HCT116 (cell line): ENCODE data around the gene SH3TC2. TPM values are rescaled to one million over a fixed set of nuclear protein-coding genes. Genes with fewer than 3 reads are reported as not detected.

Experiments
- ATAC-seq: fragments of 200-7000 bp; cut with Tn5 transposase; 2 replicates; pipeline ENCODE4 v1.9.1; 2020; ENCODE audit warnings: mild to moderate bottlenecking, moderate library complexity
- BruUV-seq: library from RNA; stranded (reverse); fragments of 400-500 nt; replicated peaks from 2 replicates; lab custom pipeline; 2021; lab: Mats Ljungman, UMichigan
- CTCF ChIA-PET: fragments of 300-600 bp; sonication (Branson Sonifier 250); formaldehyde crosslinking; loops from one replicate; lab custom pipeline; 2021; ENCODE audit warnings: antibody characterized with exemption; lab: Charles Lee
- POLR2A ChIA-PET: fragments of 300-600, 350-600 bp; sonication (Branson Sonifier 250); formaldehyde crosslinking; loops from one replicate; lab custom pipeline; 2021; ENCODE audit warnings: antibody characterized with exemption; lab: Charles Lee
- RAD21 ChIA-PET, 2 experiments: fragments of 300-600 bp; sonication (Branson Sonifier 250); formaldehyde crosslinking; loops; one replicate each; lab custom pipeline; 2023; ENCODE audit warnings: low total read pairs in 2 of 2; ENCODE audit not compliant: uncharacterized antibody in 2 of 2, unreplicated experiment in 2 of 2, low non-redundant PET in 1 of 2; lab: Charles Lee
- DNase-seq: peaks from one replicate; pipeline ENCODE4 v3.0.0-alpha.2; 2010; ENCODE audit warnings: low read depth, low spot score
- H2AFZ ChIP-seq: fragments of 200-600 bp; shearing (Covaris generic), sonication (generic); 2 replicates; pipeline ENCODE4 v1.6.1; 2017; ENCODE audit warnings: low read depth, mixed run types, mixed read lengths, antibody characterized with exemption, low read length; ENCODE audit not compliant: poor library complexity, severe bottlenecking
- H3K27ac ChIP-seq: 2 replicates; pipeline ENCODE4 v1.5.1; 2012; ENCODE audit warnings: low read depth, low read length
- H3K27me3 ChIP-seq: fragments of 200-600 bp; sonication (generic); 2 replicates; pipeline ENCODE4 v1.6.1; 2016; ENCODE audit warnings: mixed run types, low read length, mixed read lengths; ENCODE audit not compliant: insufficient read depth
- H3K36me3 ChIP-seq, 2 experiments: fragments of 200-500 bp in 1 of 2; fragments of 200-600 bp in 1 of 2; sonication (Bioruptor generic) in 1 of 2; sonication (generic) in 1 of 2; 2 replicates each; pipeline versions ENCODE4 v1.5.1 to v1.6.1; 2014 to 2016; ENCODE audit warnings: low read length in 2 of 2, inconsistent platforms in 1 of 2, mixed read lengths in 1 of 2, mixed run types in 1 of 2; ENCODE audit not compliant: insufficient read depth in 2 of 2, control insufficient read depth in 1 of 2
- H3K4me1 ChIP-seq, 2 experiments: fragments of 200-600 bp in 1 of 2; sonication (generic) in 1 of 2; 2 replicates each; pipeline versions ENCODE4 v1.5.1 to v1.6.1; 2012 to 2017; ENCODE audit warnings: low read length in 2 of 2, inconsistent platforms in 1 of 2, mild to moderate bottlenecking in 1 of 2, mixed read lengths in 1 of 2, mixed run types in 1 of 2, moderate library complexity in 1 of 2; ENCODE audit not compliant: insufficient read depth in 2 of 2, control insufficient read depth in 1 of 2
- H3K4me2 ChIP-seq: fragments of 200-600 bp; sonication (generic); 2 replicates; pipeline ENCODE4 v1.6.1; 2017; ENCODE audit warnings: mixed run types, low read length, mixed read lengths
- H3K4me3 ChIP-seq, 2 experiments: fragments of 200-600 bp in 1 of 2; sonication (generic) in 1 of 2; replicated peaks in 1 of 2; 2 replicates each; pipeline ENCODE4 v1.5.1; 2011 to 2016; ENCODE audit warnings: low read length in 2 of 2, control low read depth in 1 of 2, low read depth in 1 of 2, mild to moderate bottlenecking in 1 of 2, mixed read lengths in 1 of 2, mixed run types in 1 of 2
- H3K79me2 ChIP-seq: fragments of 200-600 bp; sonication (generic); 2 replicates; pipeline ENCODE4 v1.6.1; 2017; ENCODE audit warnings: mild to moderate bottlenecking, mixed run types, low read length, moderate library complexity, mixed read lengths; ENCODE audit not compliant: insufficient read depth
- H3K9ac ChIP-seq: fragments of 200-600 bp; sonication (generic); 2 replicates; pipeline ENCODE4 v1.6.1; 2016; ENCODE audit warnings: low read length, mixed read lengths
- H3K9me2 ChIP-seq: fragments of 200-600 bp; sonication (generic), shearing (Covaris generic); 2 replicates; pipeline ENCODE4 v1.6.1; 2017; ENCODE audit warnings: mixed run types, mild to moderate bottlenecking, moderate library complexity; ENCODE audit not compliant: insufficient read depth
- H3K9me3 ChIP-seq, 2 experiments: fragments of 200-500 bp in 1 of 2; fragments of 200-600 bp in 1 of 2; sonication (Bioruptor generic) in 1 of 2; sonication (generic) in 1 of 2; 2 replicates each; pipeline ENCODE4 v1.6.1; 2014 to 2017; ENCODE audit warnings: low read length in 2 of 2, mixed read lengths in 2 of 2, inconsistent platforms in 1 of 2, low read depth in 1 of 2, mild to moderate bottlenecking in 1 of 2, mixed run types in 1 of 2, moderate library complexity in 1 of 2; ENCODE audit not compliant: control insufficient read depth in 1 of 2, insufficient read depth in 1 of 2
- H4K20me1 ChIP-seq: fragments of 200-600 bp; sonication (generic), shearing (Covaris generic); 2 replicates; pipeline ENCODE4 v1.6.1; 2017; ENCODE audit warnings: mixed run types, mild to moderate bottlenecking, moderate library complexity; ENCODE audit not compliant: insufficient read depth
- EGR1 ChIP-seq: IDR thresholded peaks from 2 replicates; pipeline ENCODE4 v1.6.1; 2012; ENCODE audit warnings: low read depth
- RAD21 ChIP-seq: IDR thresholded peaks from 2 replicates; pipeline ENCODE4 v1.6.1; 2012; ENCODE audit warnings: low read depth, mild to moderate bottlenecking
- intact Hi-C: fragments of 100-400 bp; cut with micrococcal nuclease; formaldehyde crosslinking; loops from 2 replicates; pipeline ENCODE4 v1.10.0; 2022
- total RNA-seq: library from RNA; stranded (reverse); gene quantifications from one replicate; pipeline ENCODE4 v1.2.1, GENCODE V29; 2021; ENCODE audit not compliant: unreplicated experiment
- TF ChIP-seq, protein P1 (sequence below), 3 experiments: fragments of 200-600 bp in 1 of 3; sonication (generic) in 1 of 3; IDR thresholded peaks in 2 of 3; conservative IDR thresholded peaks in 1 of 3; 2 replicates each; pipeline ENCODE4 v1.5.1; 2012 to 2017; ENCODE audit warnings: low read depth in 2 of 3, low read length in 2 of 3, antibody characterized with exemption in 1 of 3, borderline replicate concordance in 1 of 3, control low read depth in 1 of 3, mild to moderate bottlenecking in 1 of 3, mixed read lengths in 1 of 3, mixed run types in 1 of 3, moderate library complexity in 1 of 3; ENCODE audit not compliant: insufficient read depth in 1 of 3
- TF ChIP-seq, protein P2 (sequence below): IDR thresholded peaks from 2 replicates; pipeline ENCODE4 v1.6.1; 2012

SH3TC2 gene
- total RNA-seq, 1 experiment from 2014 or later, result 12.8 TPM

DNA sequence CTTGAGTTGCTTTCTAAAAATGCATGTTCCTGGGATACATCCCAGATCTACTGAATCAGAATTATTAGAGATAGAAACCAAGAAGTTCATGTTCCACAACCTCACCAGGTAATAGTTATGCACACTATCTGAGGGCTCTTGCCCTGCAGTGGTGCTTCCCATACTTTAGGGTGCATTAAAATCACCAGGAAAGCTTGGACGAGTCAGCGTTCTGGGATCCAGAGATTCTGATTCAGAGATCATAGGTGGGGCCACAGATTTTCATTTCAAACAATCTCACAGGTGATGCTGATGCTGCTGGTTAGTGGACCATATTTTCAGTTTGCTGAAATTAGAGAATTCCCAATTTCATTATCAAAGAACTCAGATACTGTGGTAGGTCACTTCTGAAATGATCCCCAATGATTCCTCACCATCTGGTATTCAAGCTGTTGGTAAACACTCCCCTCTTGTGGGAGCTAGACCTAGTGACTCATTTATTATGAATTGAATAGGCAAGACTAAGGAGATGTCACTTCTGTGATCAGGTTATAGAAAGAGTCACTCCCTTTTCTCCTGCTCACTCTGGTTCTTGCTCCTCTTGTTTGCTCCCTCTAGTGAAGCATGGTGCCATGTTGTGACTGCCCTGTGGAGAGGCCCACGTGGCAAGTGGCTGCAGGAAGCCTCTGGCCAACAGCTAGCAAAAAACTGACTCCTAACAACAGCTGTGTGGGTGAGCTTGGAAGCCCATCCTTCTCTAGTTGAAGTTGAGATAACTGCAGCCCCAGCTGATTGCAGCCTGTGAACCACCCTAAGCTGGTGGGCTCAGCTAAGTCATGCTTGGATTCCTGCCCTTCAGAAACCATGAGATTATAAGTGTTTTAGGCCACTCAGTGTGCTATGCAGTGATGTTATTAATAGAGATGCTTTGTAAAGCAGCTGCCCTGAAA, 59.8 kb downstream of the SH3TC2 start:
- H3K79me2 ChIP-seq, result no peaks in the 10 kb centered on the region
- ChIA-PET RAD21 (interaction anchor here (0.6 to 1.8 kb wide), 4 partner anchors 76 to 262 kb away, joined by 3 to 6 read pairs (median 4); no protein-coding TSS in a partner anchor), POLR2A (no interaction called here), CTCF (interaction anchor here (1.4 to 2.7 kb wide), 6 partner anchors 32 to 272 kb away, joined by 4 to 12 read pairs (median 9); no protein-coding TSS in a partner anchor)
- BruUV-seq, result no TSS peak
- H3K4me1 ChIP-seq, result peaks cover 8 to 24% of the 10 kb centered on the region in 2 experiments
- intact Hi-C loops, result loop anchor here (1.0 to 10.0 kb wide), 2 partner anchors 91 to 112 kb away; no protein-coding TSS in a partner anchor
- H3K27ac ChIP-seq, result no peak overlapping the region
- H4K20me1 ChIP-seq, result no peaks in the 10 kb centered on the region
- H3K9me2 ChIP-seq, result no peaks in the 10 kb centered on the region
- H3K4me2 ChIP-seq, result peak overlapping the region; percentile 57
- no peaks in the 10 kb centered on the region for H3K9me3 ChIP-seq
- DNase-seq (no peak), ATAC-seq (peak; percentile 52)
- no peaks in the 10 kb centered on the region for H3K36me3 ChIP-seq
- H3K4me3 ChIP-seq, result no peak overlapping the region
- H3K27me3 ChIP-seq, result no peaks in the 10 kb centered on the region
- TF ChIP-seq, protein P1, sequence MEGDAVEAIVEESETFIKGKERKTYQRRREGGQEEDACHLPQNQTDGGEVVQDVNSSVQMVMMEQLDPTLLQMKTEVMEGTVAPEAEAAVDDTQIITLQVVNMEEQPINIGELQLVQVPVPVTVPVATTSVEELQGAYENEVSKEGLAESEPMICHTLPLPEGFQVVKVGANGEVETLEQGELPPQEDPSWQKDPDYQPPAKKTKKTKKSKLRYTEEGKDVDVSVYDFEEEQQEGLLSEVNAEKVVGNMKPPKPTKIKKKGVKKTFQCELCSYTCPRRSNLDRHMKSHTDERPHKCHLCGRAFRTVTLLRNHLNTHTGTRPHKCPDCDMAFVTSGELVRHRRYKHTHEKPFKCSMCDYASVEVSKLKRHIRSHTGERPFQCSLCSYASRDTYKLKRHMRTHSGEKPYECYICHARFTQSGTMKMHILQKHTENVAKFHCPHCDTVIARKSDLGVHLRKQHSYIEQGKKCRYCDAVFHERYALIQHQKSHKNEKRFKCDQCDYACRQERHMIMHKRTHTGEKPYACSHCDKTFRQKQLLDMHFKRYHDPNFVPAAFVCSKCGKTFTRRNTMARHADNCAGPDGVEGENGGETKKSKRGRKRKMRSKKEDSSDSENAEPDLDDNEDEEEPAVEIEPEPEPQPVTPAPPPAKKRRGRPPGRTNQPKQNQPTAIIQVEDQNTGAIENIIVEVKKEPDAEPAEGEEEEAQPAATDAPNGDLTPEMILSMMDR (IDR thresholded peaks at IDR 0.05 in 2 of 3, conservative IDR thresholded peaks at IDR 0.05 in 1 of 3; ENCODE audit: borderline replicate concordance in 1 of 3, insufficient read depth in 1 of 3, low read depth in 2 of 3, low read length in 2 of 3), result peak in 2 of 3 experiments; percentile 18 to 36; a peak in 2 of 6 replicates
- peak; percentile 65 for TF ChIP-seq RAD21
- TF ChIP-seq, protein P2, sequence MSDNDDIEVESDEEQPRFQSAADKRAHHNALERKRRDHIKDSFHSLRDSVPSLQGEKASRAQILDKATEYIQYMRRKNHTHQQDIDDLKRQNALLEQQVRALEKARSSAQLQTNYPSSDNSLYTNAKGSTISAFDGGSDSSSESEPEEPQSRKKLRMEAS, result no peak
- no peak for TF ChIP-seq EGR1
- no peak overlapping the region for H3K9ac ChIP-seq
- H2AFZ ChIP-seq, result no peak overlapping the region
